GM21576 (cell line): ENCODE measurements around the gene ABHD17A.

Experiments
- ATAC-seq: cut with Tn5 transposase; IDR thresholded peaks from one replicate; pipeline ENCODE4 v1.9.1; 2021; ENCODE audit warnings: mild to moderate bottlenecking, moderate library complexity; ENCODE audit not compliant: unreplicated experiment

Gene ABHD17A

GRCh38 chr19:1865172-1866010 lies 19.9 kb downstream of the ABHD17A start:
- ATAC-seq = no peak

- ATAC-seq = no peak
Measured at GRCh38 chr19:1864480-1865171, 20.7 kb downstream of the ABHD17A start.

- ATAC-seq = peak; percentile 48
Measured at GRCh38 chr19:1863638-1864479, 21.4 kb downstream of the ABHD17A start.

- ATAC-seq = no peak
Measured at GRCh38 chr19:1863328-1863637, 22.0 kb downstream of the ABHD17A start, which contains the start of gene KLF16. Gene KLF16 (minus strand): TSS chr19:1863579. CDS start chr19:1863497, 82 bp downstream.

- no peak for ATAC-seq
Measured at GRCh38 chr19:1862424-1863327, 22.6 kb downstream of the ABHD17A start.

- no peak for ATAC-seq
Measured at GRCh38 chr19:1862068-1862423, 23.2 kb downstream of the ABHD17A start.

GRCh38 chr19:1861599-1862031 lies 23.7 kb downstream of the ABHD17A start:
- ATAC-seq = no peak

- ATAC-seq = no peak
Measured at GRCh38 chr19:1860821-1861598, 24.3 kb downstream of the ABHD17A start.

- ATAC-seq = no peak
Measured at GRCh38 chr19:1860042-1860775, 25.1 kb downstream of the ABHD17A start.

GRCh38 chr19:1859331-1859781 lies 25.9 kb downstream of the ABHD17A start:
- ATAC-seq = no peak

- no peak for ATAC-seq
Measured at GRCh38 chr19:1858412-1859081, 26.7 kb downstream of the ABHD17A start.

GRCh38 chr19:1857648-1858326 lies 27.5 kb downstream of the ABHD17A start:
- no peak for ATAC-seq

- ATAC-seq = no peak
Measured at GRCh38 chr19:1856698-1857603, 28.3 kb downstream of the ABHD17A start.

- ATAC-seq = no peak
Measured at GRCh38 chr19:1856345-1856697, 29.0 kb downstream of the ABHD17A start.

GRCh38 chr19:1855828-1856255 lies 29.5 kb downstream of the ABHD17A start:
- ATAC-seq = no peak

GRCh38 chr19:1855040-1855827 lies 30.1 kb downstream of the ABHD17A start:
- ATAC-seq = peak; percentile 49
